H9 (cell line): ENCODE results near the gene AK8. TPM values are rescaled to one million over a fixed set of nuclear protein-coding genes. Genes with fewer than 3 reads are reported as not detected.

ENCODE experiments used
- DNase-seq: peaks from one replicate; pipeline ENCODE4 v3.0.0-alpha.2; 2017
- H2AFZ ChIP-seq: one replicate; pipeline ENCODE4 v1.6.1; 2013; ENCODE audit warnings: mild to moderate bottlenecking, low read length, control low read depth, moderate library complexity
- H2AK5ac ChIP-seq: 2 replicates; pipeline ENCODE4 v1.6.1; 2013; ENCODE audit warnings: low read length, control low read depth, mixed read lengths; ENCODE audit not compliant: insufficient read length
- H2BK120ac ChIP-seq: one replicate; pipeline ENCODE4 v1.6.1; 2013; ENCODE audit warnings: low read depth, mild to moderate bottlenecking, low read length, control low read depth, inconsistent platforms; ENCODE audit not compliant: poor library complexity, severe bottlenecking
- H2BK12ac ChIP-seq: 2 replicates; pipeline ENCODE4 v1.6.1; 2013; ENCODE audit warnings: low read length, control low read depth, mixed read lengths, low read depth; ENCODE audit not compliant: insufficient read length
- H2BK15ac ChIP-seq: 2 replicates; pipeline ENCODE4 v1.6.1; 2013; ENCODE audit warnings: low read depth, low read length, control low read depth
- H2BK20ac ChIP-seq: one replicate; pipeline ENCODE4 v1.6.1; 2013; ENCODE audit warnings: low read depth, mild to moderate bottlenecking, low read length, control low read depth, inconsistent platforms; ENCODE audit not compliant: poor library complexity, severe bottlenecking
- H2BK5ac ChIP-seq: 2 replicates; pipeline ENCODE4 v1.6.1; 2013; ENCODE audit warnings: low read length, control low read depth, mixed read lengths; ENCODE audit not compliant: insufficient read length
- H3K14ac ChIP-seq: 2 replicates; pipeline ENCODE4 v1.6.1; 2013; ENCODE audit warnings: low read length, control low read depth; ENCODE audit not compliant: insufficient read depth
- H3K18ac ChIP-seq: 2 replicates; pipeline ENCODE4 v1.6.1; 2013; ENCODE audit warnings: low read depth, mild to moderate bottlenecking, mixed read lengths, low read length, control low read depth; ENCODE audit not compliant: insufficient read length
- H3K23ac ChIP-seq: 2 replicates; pipeline ENCODE4 v1.6.1; 2013; ENCODE audit warnings: low read length, control low read depth, mixed read lengths, low read depth; ENCODE audit not compliant: insufficient read length
- H3K23me2 ChIP-seq: 2 replicates; pipeline ENCODE4 v1.6.1; 2013; ENCODE audit warnings: low read depth, mild to moderate bottlenecking, mixed read lengths, low read length, control low read depth; ENCODE audit not compliant: insufficient read length, poor library complexity, severe bottlenecking
- H3K27ac ChIP-seq: 2 replicates; pipeline ENCODE4 v1.5.1; 2013; ENCODE audit warnings: low read length, control low read depth, mixed read lengths, low read depth; ENCODE audit not compliant: insufficient read length
- H3K27me3 ChIP-seq: 2 replicates; pipeline ENCODE4 v1.6.1; 2013; ENCODE audit warnings: low read length, control low read depth, inconsistent platforms; ENCODE audit not compliant: insufficient read depth
- H3K4ac ChIP-seq: 2 replicates; pipeline ENCODE4 v1.6.1; 2013; ENCODE audit warnings: low read depth, mild to moderate bottlenecking, control low read depth, inconsistent platforms, low read length, moderate library complexity
- H3K4me1 ChIP-seq: 2 replicates; pipeline ENCODE4 v1.6.1; 2013; ENCODE audit warnings: low read length, control low read depth, inconsistent platforms; ENCODE audit not compliant: insufficient read depth
- H3K4me2 ChIP-seq: 2 replicates; pipeline ENCODE4 v1.6.1; 2013; ENCODE audit warnings: low read length, control low read depth, mixed read lengths; ENCODE audit not compliant: insufficient read length, insufficient read depth
- H3K56ac ChIP-seq: 2 replicates; pipeline ENCODE4 v1.6.1; 2013; ENCODE audit warnings: low read depth, mild to moderate bottlenecking, mixed read lengths, low read length, control low read depth; ENCODE audit not compliant: insufficient read length
- H3K79me1 ChIP-seq: 2 replicates; pipeline ENCODE4 v1.6.1; 2013; ENCODE audit warnings: low read depth, mild to moderate bottlenecking, moderate library complexity, low read length, control low read depth, inconsistent platforms; ENCODE audit not compliant: insufficient read depth, poor library complexity, severe bottlenecking
- H3K79me2 ChIP-seq: 2 replicates; pipeline ENCODE4 v1.6.1; 2013; ENCODE audit warnings: low read length, control low read depth, inconsistent platforms; ENCODE audit not compliant: insufficient read depth
- H3K9ac ChIP-seq: 2 replicates; pipeline ENCODE4 v1.6.1; 2013; ENCODE audit warnings: low read length, control low read depth, mixed read lengths; ENCODE audit not compliant: insufficient read length; ENCODE audit errors: extremely low read depth
- H3K9me3 ChIP-seq: one replicate; pipeline ENCODE4 v1.6.1; 2013; ENCODE audit warnings: low read depth, low read length, inconsistent platforms; ENCODE audit not compliant: control insufficient read depth
- H3T11ph ChIP-seq: one replicate; pipeline ENCODE4 v1.6.1; 2013; ENCODE audit warnings: mild to moderate bottlenecking, low read length, control low read depth, inconsistent platforms
- H4K20me1 ChIP-seq: one replicate; pipeline ENCODE4 v1.6.1; 2013; ENCODE audit not compliant: control insufficient read depth, insufficient read length, insufficient read depth
- H4K5ac ChIP-seq: 2 replicates; pipeline ENCODE4 v1.6.1; 2013; ENCODE audit warnings: low read depth, mild to moderate bottlenecking, mixed read lengths, low read length, control low read depth; ENCODE audit not compliant: insufficient read length
- H4K8ac ChIP-seq: replicated peaks from 2 replicates; pipeline ENCODE4 v1.6.1; 2013; ENCODE audit warnings: low read length, control low read depth, mixed read lengths, low read depth; ENCODE audit not compliant: insufficient read length
- H4K91ac ChIP-seq: 2 replicates; pipeline ENCODE4 v1.6.1; 2013; ENCODE audit warnings: low read depth, mild to moderate bottlenecking, moderate library complexity, mixed read lengths, low read length, control low read depth; ENCODE audit not compliant: insufficient read length
- H3K27ac Mint-ChIP-seq, 3 experiments: 2 replicates in 2 of 3; 3 replicates in 1 of 3; pipeline ENCODE4 v1.8.0; 2020 to 2021; ENCODE audit warnings: mixed read lengths in 3 of 3, mild to moderate bottlenecking in 1 of 3, moderate library complexity in 1 of 3
- H3K27me3 Mint-ChIP-seq: 2 replicates; pipeline ENCODE4 v1.8.0; 2021; ENCODE audit warnings: low read depth, mild to moderate bottlenecking, moderate library complexity, mixed read lengths
- H3K36me3 Mint-ChIP-seq, 3 experiments: 2 replicates in 2 of 3; 3 replicates in 1 of 3; pipeline ENCODE4 v1.8.0; 2020 to 2021; ENCODE audit warnings: low read depth in 3 of 3, mixed read lengths in 3 of 3; ENCODE audit not compliant: insufficient read depth in 1 of 3
- H3K4me1 Mint-ChIP-seq, 2 experiments: 2 replicates each; pipeline ENCODE4 v1.8.0; 2020; ENCODE audit warnings: mixed read lengths in 2 of 2
- H3K4me3 Mint-ChIP-seq, 2 experiments: 2 replicates in 1 of 2; 3 replicates in 1 of 2; pipeline ENCODE4 v1.8.0; 2020 to 2021; ENCODE audit warnings: mild to moderate bottlenecking in 2 of 2, mixed read lengths in 2 of 2, moderate library complexity in 1 of 2
- H3K9me3 Mint-ChIP-seq, 2 experiments: 2 replicates in 1 of 2; 3 replicates in 1 of 2; pipeline ENCODE4 v1.8.0; 2020; ENCODE audit warnings: mild to moderate bottlenecking in 2 of 2, mixed read lengths in 2 of 2, moderate library complexity in 1 of 2
- CTCF ChIP-seq: fragments of 200-600 bp; sonication (generic); conservative IDR thresholded peaks from 3 replicates; pipeline ENCODE4 v1.8.0; 2021; ENCODE audit warnings: antibody characterized with exemption, mild to moderate bottlenecking
- whole genome bisulfite sequencing: extraction: QIAGEN DNeasy Blood & Tissue Kit; methylation state at CpG from one replicate; pipeline ENCODE4 v1.1.7; 2013; ENCODE audit warnings: missing lambda C conversion rate, low lambda C conversion rate, mixed read lengths; ENCODE audit not compliant: insufficient read length; ENCODE audit errors: extremely low coverage; 5-methylcytosine and 5-hydroxymethylcytosine counted together
- total RNA-seq: library from RNA; stranded (reverse); gene quantifications from 2 replicates; pipeline ENCODE4 v1.2.1, GENCODE V29; 2021

The AK8 gene
- total RNA-seq, 1 experiment from 2014 or later: 0.44 TPM

GRCh38 chr9:132869266-132869665 lies 8.8 kb downstream of the AK8 start:
- no peak overlapping the region for H3K4ac ChIP-seq
- H2BK15ac ChIP-seq: no peak overlapping the region
- H3K14ac ChIP-seq: no peak overlapping the region
- Mint-ChIP-seq H3K4me3 (no peak overlapping the region), H3K27ac (no peak overlapping the region; a peak in 1 of 7 replicates), H3K9me3 (no peaks in the 10 kb centered on the region), H3K36me3 (no peaks in the 10 kb centered on the region), H3K4me1 (peaks cover 9% of the 10 kb centered on the region in 2 experiments), H3K27me3 (peaks cover 8% of the 10 kb centered on the region)
- no peaks in the 10 kb centered on the region for H3K4me1 ChIP-seq
- no peak overlapping the region for H2BK5ac ChIP-seq
- no peak overlapping the region for H4K91ac ChIP-seq
- H4K20me1 ChIP-seq: no peaks in the 10 kb centered on the region
- no peak overlapping the region for H2BK20ac ChIP-seq
- H3K23me2 ChIP-seq: no peaks in the 10 kb centered on the region
- WGBS: no CpG with 5 or more reads among the region's 9 CpGs
- H3K79me2 ChIP-seq: no peaks in the 10 kb centered on the region
- no peak for DNase-seq
- no peak overlapping the region for H4K8ac ChIP-seq
- no peak overlapping the region for H3K23ac ChIP-seq
- H4K5ac ChIP-seq: no peak overlapping the region
- H3K56ac ChIP-seq: no peak overlapping the region
- H3K9ac ChIP-seq: no peak overlapping the region
- H3K27ac ChIP-seq: no peak overlapping the region
- H2BK120ac ChIP-seq: no peak overlapping the region
- no peaks in the 10 kb centered on the region for H3K27me3 ChIP-seq
- H3T11ph ChIP-seq: no peak overlapping the region
- no peak overlapping the region for H3K4me2 ChIP-seq
- no peaks in the 10 kb centered on the region for H3K9me3 ChIP-seq
- no peak for TF ChIP-seq CTCF
- no peak overlapping the region for H2AFZ ChIP-seq
- no peaks in the 10 kb centered on the region for H3K79me1 ChIP-seq
- H3K18ac ChIP-seq: no peak overlapping the region
- H2BK12ac ChIP-seq: no peak overlapping the region
- H2AK5ac ChIP-seq: no peak overlapping the region
